Brain microvascular endothelial cell (primary cell): ENCODE results near the gene FIS1.
"Not testable (repeated sequence)": the region's sequence is repeated elsewhere in the genome, so short reads cannot be mapped to it uniquely, and the experiment has no call there.

ENCODE experiments used
- DNase-seq: peaks from one replicate; pipeline ENCODE4 v3.0.0-alpha.2; 2020
- H3K27ac ChIP-seq: fragments of 250-450 bp; sonication (Bioruptor Pico); 2 replicates; pipeline ENCODE4 v1.5.1; 2020; ENCODE audit warnings: mild to moderate bottlenecking, moderate library complexity
- H3K27me3 ChIP-seq: fragments of 250-450 bp; sonication (Bioruptor Pico); replicated peaks from 2 replicates; pipeline ENCODE4 v1.5.1; 2020; ENCODE audit warnings: mild to moderate bottlenecking
- H3K36me3 ChIP-seq: fragments of 250-450 bp; sonication (Bioruptor Pico); replicated peaks from 2 replicates; pipeline ENCODE4 v1.5.1; 2020; ENCODE audit warnings: mild to moderate bottlenecking
- H3K4me3 ChIP-seq: 2 replicates; pipeline ENCODE4 v1.5.1; 2011; ENCODE audit warnings: low read depth, mild to moderate bottlenecking, control low read depth, low read length, moderate library complexity
- in situ Hi-C: cut with HindIII; loops from 2 replicates; pipeline ENCODE4 v1.10.0; 2017; ENCODE audit warnings: low sequenced_read_pairs, low pct_ligation_motif_present
- TF ChIP-seq, protein P1 (sequence below): IDR thresholded peaks from 2 replicates; pipeline ENCODE4 v1.5.1; 2011; ENCODE audit warnings: low read depth, mild to moderate bottlenecking, moderate library complexity, low read length, control low read depth, inconsistent platforms; ENCODE audit errors: missing control alignments

Gene FIS1

DNA sequence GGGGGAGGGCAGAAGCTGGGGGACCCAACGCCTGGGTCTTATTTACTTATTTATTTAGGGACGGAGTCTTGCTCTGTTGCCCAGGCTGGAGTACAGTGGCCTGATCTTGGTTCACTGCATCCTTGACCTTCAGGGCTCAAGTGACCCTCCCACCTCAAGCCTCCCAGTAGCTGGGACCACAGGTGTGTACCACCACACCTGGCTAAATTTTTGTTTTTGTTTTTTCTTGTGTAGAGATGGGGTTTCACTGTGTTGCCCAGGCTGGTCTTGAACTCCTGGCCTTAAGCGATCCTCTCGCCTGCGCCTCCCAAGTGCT lies 42.3 kb downstream of the FIS1 start:
- DNase-seq = no peak
- peaks cover 11% of the 10 kb centered on the region for H3K36me3 ChIP-seq
- TF ChIP-seq, protein P1, sequence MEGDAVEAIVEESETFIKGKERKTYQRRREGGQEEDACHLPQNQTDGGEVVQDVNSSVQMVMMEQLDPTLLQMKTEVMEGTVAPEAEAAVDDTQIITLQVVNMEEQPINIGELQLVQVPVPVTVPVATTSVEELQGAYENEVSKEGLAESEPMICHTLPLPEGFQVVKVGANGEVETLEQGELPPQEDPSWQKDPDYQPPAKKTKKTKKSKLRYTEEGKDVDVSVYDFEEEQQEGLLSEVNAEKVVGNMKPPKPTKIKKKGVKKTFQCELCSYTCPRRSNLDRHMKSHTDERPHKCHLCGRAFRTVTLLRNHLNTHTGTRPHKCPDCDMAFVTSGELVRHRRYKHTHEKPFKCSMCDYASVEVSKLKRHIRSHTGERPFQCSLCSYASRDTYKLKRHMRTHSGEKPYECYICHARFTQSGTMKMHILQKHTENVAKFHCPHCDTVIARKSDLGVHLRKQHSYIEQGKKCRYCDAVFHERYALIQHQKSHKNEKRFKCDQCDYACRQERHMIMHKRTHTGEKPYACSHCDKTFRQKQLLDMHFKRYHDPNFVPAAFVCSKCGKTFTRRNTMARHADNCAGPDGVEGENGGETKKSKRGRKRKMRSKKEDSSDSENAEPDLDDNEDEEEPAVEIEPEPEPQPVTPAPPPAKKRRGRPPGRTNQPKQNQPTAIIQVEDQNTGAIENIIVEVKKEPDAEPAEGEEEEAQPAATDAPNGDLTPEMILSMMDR = no peak
- H3K27ac ChIP-seq = no peak overlapping the region
- peaks cover 18% of the 10 kb centered on the region for H3K27me3 ChIP-seq
- in situ Hi-C loops = no loop called here
- H3K4me3 ChIP-seq = no peak overlapping the region

DNA sequence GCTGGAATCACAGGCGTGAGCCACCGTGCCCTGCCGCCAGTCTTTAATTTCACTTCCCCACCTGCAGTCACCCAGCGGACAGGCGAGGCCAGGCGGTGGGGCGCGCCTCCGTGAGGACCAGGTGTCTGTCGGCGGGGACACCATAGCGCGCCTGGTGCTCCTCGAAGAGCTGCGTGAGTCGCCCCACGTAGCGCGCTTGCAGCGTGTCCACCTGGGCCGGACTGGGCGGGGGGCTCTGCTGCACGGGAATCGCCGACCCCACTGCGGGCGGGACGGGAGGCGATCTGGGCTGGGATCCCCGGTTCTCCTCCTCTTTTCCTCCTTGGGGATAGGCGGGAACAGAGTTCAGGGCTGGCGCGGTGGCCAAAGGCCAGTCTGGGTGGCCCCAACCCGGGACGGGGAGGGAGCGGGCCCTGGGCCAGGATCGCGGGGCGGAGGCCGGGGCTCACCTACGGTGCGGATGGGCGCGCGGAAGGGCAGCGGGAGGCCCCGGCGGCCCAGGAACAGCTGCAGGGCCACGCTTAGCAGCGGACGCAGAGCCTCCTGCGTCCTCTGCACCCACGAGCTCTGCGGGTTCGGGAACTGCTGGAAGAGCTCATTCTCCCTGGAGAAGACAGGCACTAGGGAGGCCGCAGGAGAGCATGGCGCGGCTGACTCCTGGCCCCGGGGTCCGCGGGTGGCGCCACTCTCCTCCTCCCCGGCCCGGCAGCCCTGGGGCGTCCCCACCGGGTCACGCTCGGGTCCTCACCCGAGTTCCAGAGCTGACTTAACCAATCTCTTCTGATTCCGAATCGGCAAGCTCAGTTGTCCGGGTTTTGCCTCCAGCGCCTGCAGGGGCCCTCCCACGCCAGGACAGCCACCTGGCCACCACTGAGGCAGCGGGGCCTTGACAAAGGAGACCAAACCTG lies 42.9 kb downstream of the FIS1 start:
- no peak for DNase-seq
- TF ChIP-seq, protein P1 = no peak
- in situ Hi-C loops = no loop called here
- Histone ChIP-seq H3K36me3 (peaks cover 5% of the 10 kb centered on the region), H3K27ac (no peak overlapping the region), H3K27me3 (peaks cover 18% of the 10 kb centered on the region), H3K4me3 (no peak overlapping the region)

DNA sequence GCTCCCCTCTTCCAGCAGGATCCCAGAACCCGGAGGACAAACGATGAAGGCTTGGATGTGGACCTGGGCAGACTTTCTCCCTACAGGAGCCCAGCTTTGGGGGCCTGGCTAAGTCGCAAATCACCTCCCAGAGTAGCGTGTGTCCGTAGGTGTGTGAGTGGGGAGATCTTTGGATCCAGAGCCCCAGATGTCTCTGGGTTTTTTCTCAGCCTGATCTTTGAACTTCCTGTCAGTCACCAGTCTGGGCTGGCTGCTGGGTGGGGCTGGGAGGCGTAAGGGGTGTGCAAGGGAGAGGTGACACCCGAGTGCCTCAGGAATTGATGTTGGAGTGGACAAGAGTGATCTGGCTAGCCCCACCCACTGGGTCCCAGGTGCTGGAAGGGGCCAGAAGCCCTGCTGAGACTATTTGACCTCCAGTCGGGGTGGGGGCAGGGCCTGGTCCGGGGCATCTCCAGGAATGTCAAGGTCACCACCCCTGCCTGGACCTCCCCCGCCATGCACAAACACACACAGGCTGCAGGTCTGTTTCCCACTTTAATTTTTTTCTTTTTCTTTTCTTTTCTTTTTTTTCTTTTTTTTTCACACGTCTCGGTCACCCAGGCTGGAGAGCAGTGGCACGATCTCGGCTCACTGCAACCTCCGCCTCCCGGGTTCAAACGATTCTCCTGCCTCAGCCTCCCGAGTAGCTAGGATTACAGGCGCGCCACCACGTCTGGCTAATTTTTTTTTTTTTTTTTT lies 43.9 kb downstream of the FIS1 start, which contains the start of gene MOGAT3:
Gene MOGAT3, minus strand, starts transcription at position 175 of the 738 bp plus-strand sequence. CDS start 182 bp downstream, outside the sequence.
- Histone ChIP-seq H3K4me3 (no peak within 1 kb of the TSS), H3K27me3 (peaks cover 18% of the 10 kb centered on the region), H3K27ac (no peak within 1 kb of the TSS), H3K36me3 (no peaks in the 10 kb centered on the region)
- no peak for DNase-seq
- in situ Hi-C loops = no loop called here
- TF ChIP-seq, protein P1 = no peak

DNA sequence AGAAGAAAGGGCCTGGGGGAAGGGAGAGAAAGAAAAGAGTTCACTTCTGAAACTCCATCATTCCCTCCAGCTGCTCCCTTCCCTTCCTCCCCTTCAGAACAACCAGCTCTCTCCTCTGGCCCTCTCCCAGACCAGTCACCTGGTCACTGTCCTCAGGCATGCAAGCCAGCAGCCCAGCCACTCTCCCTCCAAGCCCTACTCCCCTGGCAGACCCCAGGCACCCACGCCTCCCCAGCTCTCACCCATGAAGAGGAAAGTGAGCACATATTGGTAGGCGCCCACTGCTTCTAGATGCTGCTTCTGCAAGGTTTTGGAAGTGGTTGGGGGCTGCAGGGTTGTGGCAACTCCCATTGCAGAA lies 44.4 kb downstream of the FIS1 start:
- no peak for DNase-seq
- H3K4me3 ChIP-seq = no peak overlapping the region
- TF ChIP-seq, protein P1 = no peak
- no peak overlapping the region for H3K27ac ChIP-seq
- no peaks in the 10 kb centered on the region for H3K36me3 ChIP-seq
- in situ Hi-C loops = no loop called here
- peaks cover 18% of the 10 kb centered on the region for H3K27me3 ChIP-seq

DNA sequence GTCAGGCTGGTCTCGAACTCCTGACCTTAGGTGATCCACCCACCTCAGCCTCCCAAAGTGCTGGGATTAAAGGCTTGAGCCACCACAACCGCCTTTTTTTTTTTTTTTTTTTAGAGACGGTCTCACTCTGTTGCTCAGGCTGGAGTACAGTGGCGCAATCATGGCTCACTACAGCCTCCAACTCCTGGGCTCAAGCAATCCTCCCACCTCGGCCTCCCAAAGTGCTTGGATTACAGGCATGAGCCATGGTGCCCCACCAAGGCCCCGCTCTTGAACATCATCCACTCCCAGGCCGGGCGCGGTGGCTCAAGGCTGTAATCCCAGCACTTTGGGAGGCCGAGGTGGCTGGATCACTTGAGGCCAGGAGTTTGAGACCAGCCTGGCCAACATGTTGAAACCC lies 45.4 kb downstream of the FIS1 start:
- H3K4me3 ChIP-seq, H3K36me3 ChIP-seq, DNase-seq, H3K27ac ChIP-seq, in situ Hi-C loops: not testable (repeated sequence)
- H3K27me3 ChIP-seq = peaks cover 18% of the 10 kb centered on the region

DNA sequence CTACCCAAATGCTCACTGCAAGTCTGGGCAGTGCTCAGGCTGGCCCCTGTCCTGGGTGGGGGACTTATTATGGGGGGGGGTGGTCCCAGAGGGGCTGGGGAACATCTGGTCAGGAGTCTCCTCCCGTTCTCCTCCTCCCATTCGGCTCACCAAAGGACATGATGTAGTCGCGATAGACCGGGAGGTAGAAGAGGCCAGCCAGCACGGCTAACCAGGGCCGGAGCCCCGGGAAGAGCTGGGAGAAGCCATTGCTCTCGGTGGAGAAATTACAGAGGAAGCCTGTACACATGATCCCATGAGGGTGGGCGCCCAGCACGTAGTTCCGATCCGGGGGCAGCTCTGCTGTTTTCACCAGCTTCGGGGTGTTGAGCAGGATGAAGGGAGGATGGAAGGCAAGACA lies 46.4 kb downstream of the FIS1 start:
- Histone ChIP-seq H3K27ac (no peak overlapping the region), H3K36me3 (no peaks in the 10 kb centered on the region), H3K4me3 (no peak overlapping the region), H3K27me3 (peaks cover 18% of the 10 kb centered on the region)
- TF ChIP-seq, protein P1 = no peak
- DNase-seq = no peak
- in situ Hi-C loops = no loop called here
